CD4-positive, alpha-beta memory T cell (primary cell): ENCODE data around the gene ST6GALNAC3. TPM values are rescaled to one million over a fixed set of nuclear protein-coding genes. Genes with fewer than 3 reads are reported as not detected.
A peak's percentile ranks its signal among the peaks of the same experiment; 100 is the strongest.

ENCODE experiments used
- CTCF ChIA-PET: fragments of 350-600 bp; sonication (Branson Sonifier 250); formaldehyde crosslinking; loops from one replicate; lab custom pipeline; 2021; ENCODE audit warnings: inconsistent platforms; ENCODE audit not compliant: partially characterized antibody; lab: Charles Lee
- POLR2A ChIA-PET: fragments of 350-600 bp; sonication (Branson Sonifier 250); formaldehyde crosslinking; loops from one replicate; lab custom pipeline; 2021; ENCODE audit not compliant: partially characterized antibody; lab: Charles Lee
- DNase-seq, 5 donors: peaks; one replicate each; pipeline versions ENCODE4 v3.0.0 to v3.0.0-alpha.2; 2020 to 2022; ENCODE audit warnings: mixed read lengths in 1 of 5
- H3K27ac ChIP-seq: one replicate; pipeline ENCODE4 v1.7.0; 2013; ENCODE audit warnings: low read depth, low read length
- H3K27me3 ChIP-seq: 2 replicates; pipeline ENCODE4 v1.7.0; 2013; ENCODE audit warnings: mild to moderate bottlenecking, low read length, moderate library complexity; ENCODE audit not compliant: insufficient read depth
- H3K36me3 ChIP-seq: 2 replicates; pipeline ENCODE4 v1.7.0; 2013; ENCODE audit warnings: mild to moderate bottlenecking, low read length, moderate library complexity; ENCODE audit not compliant: insufficient read depth
- H3K4me1 ChIP-seq: 2 replicates; pipeline ENCODE4 v1.7.0; 2013; ENCODE audit warnings: mild to moderate bottlenecking, low read length, moderate library complexity; ENCODE audit not compliant: insufficient read depth
- H3K4me3 ChIP-seq, 2 donors: one replicate each; pipeline ENCODE4 v1.7.0; 2013; ENCODE audit warnings: low read length in 2 of 2, mild to moderate bottlenecking in 1 of 2
- H3K9me3 ChIP-seq, 2 donors: one replicate each; pipeline ENCODE4 v1.7.0; 2013; ENCODE audit warnings: low read length in 2 of 2, control low read depth in 1 of 2; ENCODE audit not compliant: control insufficient read depth in 1 of 2
- H3K27ac Mint-ChIP-seq, 7 donors: one replicate each; pipeline ENCODE4 v1.8.0; 2020 to 2021; ENCODE audit warnings: mixed read lengths in 7 of 7, mild to moderate bottlenecking in 6 of 7, inconsistent platforms in 3 of 7, moderate library complexity in 3 of 7
- H3K27me3 Mint-ChIP-seq, 2 donors: one replicate each; pipeline ENCODE4 v1.8.0; 2020 to 2021; ENCODE audit warnings: mixed read lengths in 2 of 2
- H3K36me3 Mint-ChIP-seq, 2 donors: one replicate each; pipeline ENCODE4 v1.8.0; 2020 to 2021; ENCODE audit warnings: mixed read lengths in 2 of 2, inconsistent platforms in 1 of 2, mild to moderate bottlenecking in 1 of 2
- H3K4me1 Mint-ChIP-seq, 4 donors: one replicate each; pipeline ENCODE4 v1.8.0; 2020 to 2021; ENCODE audit warnings: mixed read lengths in 4 of 4, mild to moderate bottlenecking in 1 of 4
- H3K4me3 Mint-ChIP-seq, 8 donors: one replicate each; pipeline ENCODE4 v1.8.0; 2020 to 2021; ENCODE audit warnings: mixed read lengths in 8 of 8, mild to moderate bottlenecking in 7 of 8, moderate library complexity in 6 of 8, inconsistent platforms in 3 of 8
- H3K9me3 Mint-ChIP-seq, 8 donors: one replicate each; pipeline ENCODE4 v1.8.0; 2020 to 2021; ENCODE audit warnings: mixed read lengths in 8 of 8, mild to moderate bottlenecking in 5 of 8, inconsistent platforms in 3 of 8, moderate library complexity in 1 of 8
- intact Hi-C: fragments of 100-400 bp; cut with micrococcal nuclease; formaldehyde crosslinking; loops from one replicate; pipeline ENCODE4 v1.15.1; 2023
- polyA plus RNA-seq, 2 donors: library from polyadenylated mRNA; unstranded; fragments of 300-500 nt; fragmentation: Illumina TruSeq; gene quantifications; one replicate each; pipeline ENCODE4 v1.2.3, GENCODE V29; 2021
- total RNA-seq, 2 experiments: library from RNA; stranded (reverse); gene quantifications; one replicate each; pipeline ENCODE4 v1.2.3, GENCODE V29; 2021

The ST6GALNAC3 gene
- total and polyA plus RNA-seq, 4 experiments from 2014 or later, result 0.47 to 1.2 (median 1.1) TPM; not detected in 1

DNA sequence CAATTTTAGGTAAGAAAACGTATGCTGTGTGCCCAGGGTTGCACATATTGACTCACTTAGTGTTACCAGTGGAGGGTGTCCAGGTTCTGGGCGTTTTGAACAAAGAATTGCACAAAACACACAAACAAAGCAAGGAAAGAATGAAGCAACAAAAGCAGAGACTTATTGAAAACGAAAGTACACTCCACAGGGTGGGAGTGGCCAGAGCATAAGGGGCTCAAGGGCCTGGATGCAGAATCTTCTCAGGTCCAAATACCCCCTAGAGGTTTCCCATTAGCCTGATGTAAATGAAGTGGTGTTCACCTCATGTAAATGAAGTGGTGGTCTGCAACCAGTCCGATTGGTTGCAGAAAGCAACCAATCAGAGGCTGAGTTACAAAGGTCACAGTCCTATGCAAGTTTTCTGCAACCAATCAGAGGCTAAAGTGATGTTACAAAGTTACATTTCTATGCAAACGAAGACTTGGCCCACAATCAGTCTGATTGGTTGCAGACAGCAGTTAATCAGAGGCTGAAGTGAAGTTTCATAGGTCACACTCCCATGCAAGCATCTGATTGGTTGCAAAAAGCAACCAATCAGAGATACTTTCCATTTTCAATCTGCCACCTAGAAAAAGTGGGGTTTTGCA, 228.3 kb downstream of the ST6GALNAC3 start:
- ChIA-PET POLR2A (no interaction called here), CTCF (no interaction called here)
- Mint-ChIP-seq H3K9me3 (no peaks in the 10 kb centered on the region), H3K27me3 (no peaks in the 10 kb centered on the region), H3K4me1 (peaks cover 12 to 26% (median 18%) of the 10 kb centered on the region in 4 donors), H3K36me3 (no peaks in the 10 kb centered on the region), H3K27ac (no peak overlapping the region), H3K4me3 (peak overlapping the region in 4 of 8 donors; percentile 11 to 55 (median 42))
- Histone ChIP-seq H3K4me1 (peaks cover 52% of the 10 kb centered on the region), H3K27ac (no peak overlapping the region), H3K27me3 (no peaks in the 10 kb centered on the region), H3K9me3 (no peaks in the 10 kb centered on the region), H3K36me3 (no peaks in the 10 kb centered on the region), H3K4me3 (no peak overlapping the region)
- intact Hi-C loops, result loop anchor here (5.0 kb wide), 1 partner anchor 36 kb away; no protein-coding TSS in a partner anchor
- DNase-seq, result no peak

DNA sequence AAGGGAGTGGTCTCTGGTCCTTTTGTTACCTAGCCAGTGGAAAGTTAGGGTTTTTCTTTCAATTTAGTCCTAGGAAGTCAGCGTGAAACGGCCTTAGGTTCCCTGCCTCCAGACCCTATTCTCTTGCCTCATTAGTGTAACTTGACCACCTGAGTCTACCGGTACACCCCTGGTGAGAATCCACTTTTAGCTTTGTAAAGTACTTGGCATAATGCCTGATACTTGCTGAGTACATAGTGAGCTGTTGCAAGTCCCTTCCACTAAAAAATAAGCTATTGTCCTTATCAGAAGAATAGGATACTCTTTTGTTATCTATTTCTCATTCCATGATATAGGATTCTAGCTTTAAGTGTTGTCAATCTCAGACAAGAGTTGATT, 228.8 kb downstream of the ST6GALNAC3 start:
- no peaks in the 10 kb centered on the region for H3K36me3 ChIP-seq
- H3K36me3 Mint-ChIP-seq, result no peaks in the 10 kb centered on the region
- peaks cover 47% of the 10 kb centered on the region for H3K4me1 ChIP-seq
- POLR2A ChIA-PET, result no interaction called here
- H3K4me3 Mint-ChIP-seq, result no peak overlapping the region
- H3K4me3 ChIP-seq, result no peak overlapping the region
- intact Hi-C loops, result loop anchor here (5.0 kb wide), 1 partner anchor 36 kb away; no protein-coding TSS in a partner anchor
- H3K9me3 Mint-ChIP-seq, result no peaks in the 10 kb centered on the region
- H3K9me3 ChIP-seq, result no peaks in the 10 kb centered on the region
- CTCF ChIA-PET, result no interaction called here
- H3K4me1 Mint-ChIP-seq, result peaks cover 12 to 26% (median 18%) of the 10 kb centered on the region in 4 donors
- no peak overlapping the region for H3K27ac ChIP-seq
- H3K27ac Mint-ChIP-seq, result no peak overlapping the region
- no peaks in the 10 kb centered on the region for H3K27me3 ChIP-seq
- H3K27me3 Mint-ChIP-seq, result no peaks in the 10 kb centered on the region
- DNase-seq, result no peak

DNA sequence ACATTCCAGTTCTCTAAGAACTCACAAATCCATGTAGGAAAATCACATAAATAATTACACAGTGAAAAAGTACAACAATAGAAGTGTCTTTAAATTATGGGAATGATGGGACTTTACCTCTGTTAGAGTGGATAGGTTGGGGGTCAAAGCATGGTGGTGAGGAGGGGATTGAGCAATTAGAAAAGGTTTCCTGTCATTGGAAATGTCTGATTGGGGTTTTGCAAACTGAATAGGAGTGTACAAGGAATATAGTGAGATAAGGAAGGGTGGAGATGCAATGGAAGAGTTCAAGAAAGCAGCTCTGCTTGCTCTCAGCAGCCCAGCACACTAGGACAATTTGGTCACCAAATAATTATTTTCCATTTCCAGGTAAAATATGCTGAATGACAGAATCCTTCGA, 238.8 kb downstream of the ST6GALNAC3 start:
- no peak for DNase-seq
- Mint-ChIP-seq H3K27me3 (peaks cover 1% of the 10 kb centered on the region in 2 donors), H3K4me3 (no peak overlapping the region), H3K36me3 (no peaks in the 10 kb centered on the region), H3K27ac (no peak overlapping the region), H3K9me3 (peaks cover 0 to 4% (median 0%) of the 10 kb centered on the region in 8 donors), H3K4me1 (no peaks in the 10 kb centered on the region)
- CTCF ChIA-PET, result interaction anchor here (1.1 to 1.8 kb wide), 3 partner anchors 13 to 18 kb away, joined by 3 to 7 read pairs (median 5); no protein-coding TSS in a partner anchor
- Histone ChIP-seq H3K27me3 (no peaks in the 10 kb centered on the region), H3K9me3 (no peaks in the 10 kb centered on the region), H3K27ac (no peak overlapping the region), H3K4me1 (no peaks in the 10 kb centered on the region), H3K36me3 (no peaks in the 10 kb centered on the region), H3K4me3 (no peak overlapping the region)
- intact Hi-C loops, result no loop called here
- POLR2A ChIA-PET, result no interaction called here

DNA sequence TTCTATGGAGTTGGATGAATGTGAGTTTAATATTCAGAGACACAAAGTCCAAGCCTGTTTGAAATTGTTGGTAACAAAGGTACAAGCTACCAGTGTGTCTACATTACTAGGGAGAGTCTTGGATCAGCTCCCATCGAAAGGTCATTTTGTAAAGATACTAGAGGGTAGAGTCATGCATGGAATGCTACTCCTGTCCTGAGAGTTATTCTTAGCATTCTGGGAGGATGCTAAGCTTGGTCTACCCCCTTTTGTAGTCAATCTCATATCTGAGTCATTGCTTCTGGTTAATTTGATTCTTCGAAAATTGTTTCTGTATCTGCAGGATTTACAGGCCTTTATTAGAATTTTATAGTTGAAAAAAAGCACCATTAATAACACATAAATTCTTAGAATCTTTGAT, 240.2 kb downstream of the ST6GALNAC3 start:
- Histone ChIP-seq H3K36me3 (no peaks in the 10 kb centered on the region), H3K27ac (no peak overlapping the region), H3K4me1 (no peaks in the 10 kb centered on the region), H3K9me3 (no peaks in the 10 kb centered on the region), H3K27me3 (no peaks in the 10 kb centered on the region), H3K4me3 (no peak overlapping the region)
- Mint-ChIP-seq H3K27ac (no peak overlapping the region), H3K27me3 (peaks cover 1% of the 10 kb centered on the region in 2 donors), H3K4me3 (no peak overlapping the region), H3K4me1 (no peaks in the 10 kb centered on the region), H3K36me3 (no peaks in the 10 kb centered on the region), H3K9me3 (peaks cover 0 to 4% (median 0%) of the 10 kb centered on the region in 8 donors)
- intact Hi-C loops, result no loop called here
- CTCF ChIA-PET, result interaction anchor here (1.7 to 1.8 kb wide), 2 partner anchors 12 to 17 kb away, joined by 5 to 7 read pairs; no protein-coding TSS in a partner anchor
- DNase-seq, result no peak
- POLR2A ChIA-PET, result no interaction called here

DNA sequence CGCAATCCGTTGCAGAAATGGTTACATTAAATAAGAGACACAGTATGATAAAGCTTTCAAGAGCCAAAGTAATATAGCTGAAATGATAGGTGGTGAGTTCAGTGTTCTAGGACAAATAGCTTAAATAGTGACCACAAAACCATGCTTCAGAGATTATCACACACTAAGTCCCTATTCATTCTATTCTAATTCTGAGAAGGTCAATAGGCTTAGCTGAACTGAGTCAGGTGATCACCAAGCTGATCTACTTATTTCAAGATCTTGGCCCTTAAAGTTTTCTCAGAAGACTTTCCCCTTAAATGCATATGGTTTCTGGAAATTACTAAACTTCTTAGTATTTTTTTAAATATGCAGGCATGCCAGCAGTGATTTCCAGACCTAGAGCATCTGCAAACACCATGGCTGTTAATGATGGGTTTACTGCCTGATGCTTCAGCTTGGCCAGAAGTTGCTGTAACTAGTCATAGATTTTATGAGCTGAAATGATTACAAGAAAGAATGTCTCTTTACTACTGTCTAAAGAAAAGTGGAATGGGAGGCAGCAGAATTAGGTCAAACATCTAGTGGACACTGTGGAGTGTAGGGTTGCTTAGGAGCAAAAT, 242.9 kb downstream of the ST6GALNAC3 start:
- no peak for DNase-seq
- ChIA-PET POLR2A (no interaction called here), CTCF (interaction anchor here (0.7 to 1.7 kb wide), 3 partner anchors 10 to 14 kb away, joined by 3 to 8 read pairs (median 3); no protein-coding TSS in a partner anchor)
- Histone ChIP-seq H3K9me3 (no peaks in the 10 kb centered on the region), H3K4me3 (no peak overlapping the region), H3K27ac (no peak overlapping the region), H3K36me3 (no peaks in the 10 kb centered on the region), H3K27me3 (no peaks in the 10 kb centered on the region), H3K4me1 (no peaks in the 10 kb centered on the region)
- H3K27ac Mint-ChIP-seq, result no peak overlapping the region
- H3K9me3 Mint-ChIP-seq, result no peaks in the 10 kb centered on the region
- no peaks in the 10 kb centered on the region for H3K36me3 Mint-ChIP-seq
- H3K4me1 Mint-ChIP-seq, result no peaks in the 10 kb centered on the region
- intact Hi-C loops, result no loop called here
- H3K4me3 Mint-ChIP-seq, result no peak overlapping the region
- H3K27me3 Mint-ChIP-seq, result peaks cover 0 to 1% of the 10 kb centered on the region in 2 donors

DNA sequence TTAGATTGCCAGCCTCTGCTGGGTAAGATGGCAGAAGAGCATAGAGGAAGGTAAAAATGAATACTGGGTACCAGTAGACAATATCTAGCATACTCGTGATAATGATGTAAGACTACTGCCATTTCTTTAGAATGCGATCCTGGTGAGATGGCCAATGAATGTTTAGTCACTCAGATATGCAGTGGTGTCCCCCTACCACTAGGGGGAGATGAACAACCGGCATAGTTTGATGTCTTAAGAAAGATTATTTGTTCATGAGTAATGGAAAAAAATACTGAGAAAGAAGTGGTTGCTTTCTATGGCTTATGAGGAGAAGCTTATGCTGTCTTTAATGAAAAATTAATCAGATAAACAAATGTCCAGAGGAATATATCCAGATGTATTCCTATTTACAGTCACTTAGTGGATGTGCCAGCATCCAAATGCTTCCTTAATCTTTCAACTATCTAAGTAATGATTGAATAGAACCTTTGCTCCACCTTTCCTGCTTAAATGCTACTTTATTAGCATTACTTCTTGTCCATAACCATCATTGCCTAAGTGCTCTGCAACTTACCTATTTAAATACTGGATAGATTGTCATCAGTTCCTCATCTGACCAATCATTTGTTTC, 256.6 kb downstream of the ST6GALNAC3 start:
- Histone ChIP-seq H3K27me3 (no peaks in the 10 kb centered on the region), H3K27ac (no peak overlapping the region), H3K4me3 (no peak overlapping the region), H3K9me3 (no peaks in the 10 kb centered on the region), H3K36me3 (no peaks in the 10 kb centered on the region), H3K4me1 (no peaks in the 10 kb centered on the region)
- Mint-ChIP-seq H3K4me3 (no peak overlapping the region), H3K4me1 (peaks cover 0 to 6% (median 5%) of the 10 kb centered on the region in 4 donors), H3K36me3 (no peaks in the 10 kb centered on the region), H3K9me3 (no peaks in the 10 kb centered on the region), H3K27me3 (no peaks in the 10 kb centered on the region), H3K27ac (no peak overlapping the region)
- DNase-seq, result peak; percentile 35 to 42 (median 36)
- intact Hi-C loops, result loop anchor here (1.0 to 5.0 kb wide), 3 partner anchors 177 to 811 kb away; no protein-coding TSS in a partner anchor
- POLR2A ChIA-PET, result no interaction called here
- CTCF ChIA-PET, result interaction anchor here (0.7 to 2.6 kb wide), 13 partner anchors 9 to 177 kb away, joined by 3 to 13 read pairs (median 6); no protein-coding TSS in a partner anchor

DNA sequence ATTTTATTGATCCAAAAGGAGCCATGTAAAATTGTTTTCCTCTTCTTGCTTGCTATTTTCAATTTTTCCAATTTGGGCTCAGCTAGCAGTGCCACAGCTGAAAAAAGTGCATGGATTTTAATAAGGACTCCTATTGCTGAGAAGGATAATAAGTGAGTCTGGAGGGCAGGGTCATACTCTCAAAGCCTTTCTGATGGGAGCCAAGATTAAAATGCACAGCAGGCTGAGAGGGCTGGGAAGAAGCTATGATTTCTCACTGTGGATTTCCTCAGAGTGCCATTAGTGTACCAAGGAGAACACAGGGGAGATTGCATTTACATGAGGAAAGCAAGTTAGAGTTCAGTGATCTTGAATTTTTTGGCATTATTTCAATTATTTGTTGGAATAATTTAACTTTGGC, 261.3 kb downstream of the ST6GALNAC3 start:
- H3K9me3 ChIP-seq, result no peaks in the 10 kb centered on the region
- no peaks in the 10 kb centered on the region for H3K27me3 ChIP-seq
- Mint-ChIP-seq H3K9me3 (no peaks in the 10 kb centered on the region), H3K27ac (no peak overlapping the region), H3K4me3 (no peak overlapping the region), H3K4me1 (peaks cover 0 to 3% (median 2%) of the 10 kb centered on the region in 4 donors), H3K27me3 (no peaks in the 10 kb centered on the region), H3K36me3 (no peaks in the 10 kb centered on the region)
- no peak overlapping the region for H3K27ac ChIP-seq
- H3K4me3 ChIP-seq, result no peak overlapping the region
- DNase-seq, result no peak
- no peaks in the 10 kb centered on the region for H3K4me1 ChIP-seq
- ChIA-PET POLR2A (no interaction called here), CTCF (no interaction called here)
- no peaks in the 10 kb centered on the region for H3K36me3 ChIP-seq
- intact Hi-C loops, result no loop called here
